Femur (tissue), 1 donor: ENCODE data around the gene SH3RF3.
"Not testable (repeated sequence)": the region's sequence is repeated elsewhere in the genome, so short reads cannot be mapped to it uniquely, and the experiment has no call there.

ENCODE experiments used
- DNase-seq: peaks from one replicate; pipeline ENCODE4 v3.0.0-alpha.2; 2017

SH3RF3 gene

GRCh38 chr2:109532728-109533076 lies 403.7 kb downstream of the SH3RF3 start:
- DNase-seq, result no peak

DNA sequence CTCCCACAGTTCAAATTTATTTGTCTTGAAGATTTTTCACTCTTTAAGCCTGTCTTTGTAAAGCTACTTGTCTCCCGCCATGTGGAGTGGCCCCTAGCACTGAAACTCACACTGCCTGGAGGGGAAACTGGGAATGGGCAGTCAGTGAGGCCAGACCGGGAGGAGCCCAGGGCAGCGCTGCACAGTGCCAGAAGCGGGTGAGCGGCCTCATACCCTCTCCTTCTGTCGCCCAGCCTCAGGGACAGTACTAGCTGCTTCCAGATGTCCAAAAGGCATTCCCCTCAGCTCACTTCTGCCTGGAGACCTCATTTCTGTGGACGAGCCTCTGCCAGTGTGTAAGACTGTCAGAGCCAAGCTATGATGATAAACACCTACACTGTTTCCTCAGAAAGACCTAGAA lies 404.8 kb downstream of the SH3RF3 start:
- no peak for DNase-seq

DNA sequence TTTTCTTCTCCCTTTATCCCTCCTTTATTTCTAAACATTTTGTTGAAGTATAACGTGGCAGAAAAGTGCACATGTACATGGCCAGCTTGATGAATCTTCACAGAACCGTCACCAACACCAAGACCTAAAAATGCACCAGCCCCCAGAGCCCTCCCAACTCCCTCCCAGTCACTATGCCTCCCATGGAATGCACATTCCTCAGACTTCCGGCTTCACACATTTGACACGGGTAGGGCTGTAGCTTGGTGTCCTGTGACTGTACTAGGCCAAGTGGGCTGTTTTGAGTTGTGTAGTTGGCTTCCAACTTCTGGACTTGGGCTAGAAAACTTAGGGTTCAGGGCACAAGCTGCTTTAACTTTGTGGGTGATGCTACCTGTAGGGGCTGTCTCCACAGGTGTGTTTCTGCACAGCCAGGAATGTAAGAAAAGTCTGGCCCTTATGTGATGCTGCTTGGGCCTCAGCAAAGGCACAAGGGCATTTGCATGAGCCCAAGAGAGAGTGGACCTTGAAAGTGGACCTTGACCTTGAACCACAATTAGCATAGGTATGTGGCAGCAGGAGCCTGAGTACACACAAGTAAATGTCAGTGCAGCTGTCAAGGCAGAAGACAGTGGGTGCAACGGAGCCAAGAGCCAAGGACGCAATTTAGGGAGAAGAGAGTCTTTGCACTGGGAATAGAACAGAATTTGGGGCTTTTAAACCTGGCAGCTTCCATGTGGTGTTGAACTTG lies 406.4 kb downstream of the SH3RF3 start:
- DNase-seq, result no peak

DNA sequence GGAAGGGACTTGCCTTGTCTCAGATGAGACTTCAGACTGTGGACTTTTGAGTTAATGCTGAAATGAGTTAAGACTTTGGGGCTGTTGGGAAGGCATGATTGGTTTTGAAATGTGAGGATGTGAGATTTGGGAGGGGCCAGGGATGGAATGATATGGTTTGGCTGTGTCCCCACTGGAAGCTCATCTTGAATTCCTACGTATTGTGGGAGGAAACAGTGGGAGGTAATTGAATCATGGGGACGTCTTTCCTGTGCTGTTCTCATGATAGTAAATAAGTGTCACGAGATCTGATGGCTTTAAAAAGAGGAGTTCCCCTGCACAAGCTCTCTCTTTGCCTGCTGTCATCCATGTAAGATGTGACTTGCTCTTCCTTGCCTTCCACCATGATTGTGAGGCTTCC lies 407.6 kb downstream of the SH3RF3 start:
- not testable (repeated sequence) for DNase-seq

GRCh38 chr2:109537565-109538222 lies 408.7 kb downstream of the SH3RF3 start:
- DNase-seq, result no peak

DNA sequence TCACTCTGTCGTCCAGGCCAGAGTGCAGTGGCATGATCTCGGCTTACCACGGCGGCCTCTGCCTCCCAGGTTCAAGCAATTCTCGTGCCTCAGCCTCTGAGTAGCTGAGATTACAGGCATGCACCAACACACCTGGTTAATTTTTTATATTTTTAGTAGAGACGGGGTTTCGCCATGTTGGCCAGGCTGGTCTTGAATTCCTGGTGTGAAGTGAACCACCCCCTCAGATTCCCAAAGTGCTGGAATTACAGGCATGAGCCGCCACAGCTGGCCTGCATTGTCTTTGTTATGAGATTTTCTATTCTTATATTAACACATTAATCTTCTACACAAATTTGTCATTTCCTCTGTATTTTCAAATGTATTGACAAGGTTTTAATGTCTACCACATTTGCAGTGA lies 409.5 kb downstream of the SH3RF3 start:
- DNase-seq, result no peak

- no peak for DNase-seq
Measured at GRCh38 chr2:109542384-109542783, 413.4 kb downstream of the SH3RF3 start.

DNA sequence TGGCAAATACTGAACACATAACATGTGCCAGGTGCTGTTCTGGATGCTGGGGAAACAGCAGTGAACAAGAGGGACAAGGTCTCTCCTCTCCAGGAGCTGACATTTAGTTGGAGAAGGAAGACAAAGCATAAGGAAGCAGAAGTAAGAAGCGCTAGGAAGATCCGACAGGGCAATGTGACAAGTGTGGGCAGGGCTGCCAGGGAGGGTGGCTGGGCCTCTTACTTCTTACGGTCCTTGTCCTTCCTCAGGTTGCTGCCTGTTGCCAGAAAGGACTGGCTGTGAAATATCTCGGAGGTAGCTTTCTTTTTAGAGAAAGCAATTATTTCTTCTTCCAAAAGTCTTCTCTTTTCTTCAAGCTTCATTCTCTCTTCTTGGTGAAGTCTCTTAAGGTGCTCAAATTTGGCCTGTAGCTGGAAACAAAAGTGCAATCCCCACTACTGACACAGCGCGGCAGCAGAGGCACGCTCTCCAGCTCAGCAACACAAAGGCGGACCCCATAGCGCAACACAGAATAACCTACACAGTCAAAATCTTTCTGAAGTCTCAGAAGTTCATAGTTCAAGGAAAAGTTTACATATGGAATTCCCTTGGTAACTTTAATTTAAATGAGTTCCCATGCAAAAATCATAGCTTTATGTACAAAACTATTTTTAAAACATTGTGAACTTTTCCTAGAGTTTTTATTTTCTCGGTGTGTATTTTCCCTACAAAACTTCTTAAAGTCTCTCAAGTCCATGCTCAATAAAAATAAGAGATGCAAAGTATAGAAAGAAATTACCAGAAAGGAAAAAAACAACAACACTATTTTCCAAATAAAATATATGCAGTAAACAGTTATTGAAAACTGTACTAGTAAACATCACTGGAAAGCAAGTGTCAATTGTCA lies 417.1 kb downstream of the SH3RF3 start:
- DNase-seq, result peak; percentile 82

DNA sequence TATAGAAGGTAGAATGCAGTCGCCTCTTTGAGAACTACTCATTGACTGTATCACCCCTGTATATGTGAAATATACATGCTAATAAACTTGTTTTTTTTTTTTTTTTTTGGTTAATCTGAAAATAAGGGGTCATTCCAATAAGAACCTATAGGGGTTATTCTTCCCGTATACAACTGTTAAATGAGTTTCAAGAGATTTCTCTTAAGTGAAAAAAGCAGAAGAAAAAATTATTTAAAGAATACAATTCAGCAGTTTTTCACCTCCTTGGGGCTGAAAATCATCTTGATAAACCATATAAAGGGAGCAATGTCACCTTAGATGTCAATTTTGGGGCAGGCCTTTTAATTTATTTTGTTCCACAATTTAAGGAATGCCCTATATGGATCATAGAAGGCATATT lies 418.3 kb downstream of the SH3RF3 start:
- no peak for DNase-seq

- DNase-seq, result no peak
Measured at GRCh38 chr2:109549016-109549590, 420.1 kb downstream of the SH3RF3 start.
